TTC549 (cell line): ENCODE results near the gene OR13C8.
"Not testable (repeated sequence)": the region's sequence is repeated elsewhere in the genome, so short reads cannot be mapped to it uniquely, and the experiment has no call there.

Experiments
- FAIRE-seq: peaks from 2 replicates; lab custom pipeline; 2012; peaks lifted over from hg19 to GRCh38; lab: Jason Lieb, UNC

Gene OR13C8, protein sequence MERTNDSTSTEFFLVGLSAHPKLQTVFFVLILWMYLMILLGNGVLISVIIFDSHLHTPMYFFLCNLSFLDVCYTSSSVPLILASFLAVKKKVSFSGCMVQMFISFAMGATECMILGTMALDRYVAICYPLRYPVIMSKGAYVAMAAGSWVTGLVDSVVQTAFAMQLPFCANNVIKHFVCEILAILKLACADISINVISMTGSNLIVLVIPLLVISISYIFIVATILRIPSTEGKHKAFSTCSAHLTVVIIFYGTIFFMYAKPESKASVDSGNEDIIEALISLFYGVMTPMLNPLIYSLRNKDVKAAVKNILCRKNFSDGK

DNA sequence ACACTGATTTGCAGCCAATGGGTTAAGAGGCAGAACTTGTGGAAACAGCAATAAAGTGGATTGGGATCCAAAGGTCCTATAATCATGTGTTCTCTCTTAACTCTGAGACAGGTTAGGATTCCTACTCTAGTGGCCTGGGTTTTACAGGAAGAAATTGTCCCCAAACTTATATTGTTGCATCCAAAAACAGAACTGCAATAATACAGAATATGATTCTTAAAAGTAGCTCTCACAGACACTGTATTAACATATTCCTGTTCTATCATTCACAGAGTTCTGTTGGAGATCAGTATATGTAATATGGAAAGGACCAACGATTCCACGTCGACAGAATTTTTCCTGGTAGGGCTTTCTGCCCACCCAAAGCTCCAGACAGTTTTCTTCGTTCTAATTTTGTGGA, at the start of gene OR13C8:
OR13C8 (plus strand) TSS at position 301 of the 400 bp plus-strand sequence; CDS start at position 301, 0 bp downstream.
- FAIRE-seq, result no peak

- not testable (repeated sequence) for FAIRE-seq
Observed at GRCh38 chr9:104520241-104520640, 48.7 kb upstream of the OR13C8 start.

DNA sequence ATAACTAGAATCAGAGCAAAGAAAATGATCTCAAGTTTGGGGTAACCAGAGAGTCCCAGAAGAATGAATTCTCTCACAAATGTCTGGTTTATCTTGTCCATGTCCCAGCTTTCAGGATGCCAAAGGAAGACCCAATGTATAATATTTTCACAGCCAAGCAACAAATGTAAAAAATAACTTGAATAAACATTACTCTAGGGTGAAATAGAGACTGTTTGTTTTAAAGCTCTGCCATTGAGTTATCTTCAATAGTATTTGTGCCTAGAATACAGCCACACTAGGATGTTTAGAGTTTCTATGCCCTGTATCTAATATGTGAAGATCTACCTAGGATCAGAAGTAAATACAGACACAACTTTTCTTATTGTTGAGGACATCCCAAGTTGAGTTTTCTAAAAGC, 41.9 kb upstream of the OR13C8 start, which contains the start of gene OR13C4:
OR13C4 (minus strand) TSS at position 101 of the 400 bp plus-strand sequence; CDS start at position 101, 0 bp downstream.
- no peak for FAIRE-seq

DNA sequence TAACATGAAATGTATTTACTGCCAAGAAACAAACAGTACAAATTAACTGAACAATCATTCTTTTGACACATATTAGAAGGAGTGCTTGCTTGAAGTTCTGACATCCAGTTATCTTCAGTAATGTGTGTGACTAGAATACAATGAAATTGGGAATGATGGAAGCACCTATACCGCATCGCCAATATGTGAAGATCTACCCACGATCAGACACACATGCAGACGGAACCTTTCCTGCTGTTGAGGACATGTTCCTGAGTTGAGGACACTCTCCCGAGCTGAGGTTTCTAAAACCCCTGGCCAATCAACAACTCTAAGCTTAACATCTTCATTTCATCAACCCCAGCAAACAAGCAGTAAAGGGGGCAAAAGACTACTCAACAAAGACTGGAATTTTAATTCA, 32.2 kb upstream of the OR13C8 start, which contains the start of gene OR13C3:
OR13C3 (minus strand) TSS at position 101 of the 400 bp plus-strand sequence. CDS start 133 bp downstream, outside the sequence.
- no peak for FAIRE-seq

DNA sequence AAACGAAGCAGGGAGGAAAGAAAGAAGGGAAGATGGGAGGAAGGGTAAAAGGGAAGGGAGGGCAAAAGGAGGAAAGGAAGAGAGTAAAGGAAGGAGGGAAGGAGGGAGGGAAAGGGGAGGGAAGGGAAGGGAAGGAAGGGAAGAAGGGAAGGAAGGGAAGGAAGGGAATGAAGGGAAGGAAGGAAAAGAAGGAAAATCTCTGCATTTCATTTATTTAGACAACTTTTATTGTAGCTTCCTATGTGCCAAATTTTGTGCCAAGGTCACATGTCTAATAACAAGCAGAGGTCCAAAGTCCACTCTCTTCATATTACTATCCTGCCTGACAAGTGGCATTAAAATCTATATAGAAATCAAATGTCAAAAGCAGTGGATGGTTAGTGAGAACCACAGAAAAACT, 29.7 kb upstream of the OR13C8 start:
- no peak for FAIRE-seq

GRCh38 chr9:104544644-104545043, 24.3 kb upstream of the OR13C8 start:
- FAIRE-seq, result no peak

GRCh38 chr9:104553261-104553660, 15.7 kb upstream of the OR13C8 start:
- no peak for FAIRE-seq

DNA sequence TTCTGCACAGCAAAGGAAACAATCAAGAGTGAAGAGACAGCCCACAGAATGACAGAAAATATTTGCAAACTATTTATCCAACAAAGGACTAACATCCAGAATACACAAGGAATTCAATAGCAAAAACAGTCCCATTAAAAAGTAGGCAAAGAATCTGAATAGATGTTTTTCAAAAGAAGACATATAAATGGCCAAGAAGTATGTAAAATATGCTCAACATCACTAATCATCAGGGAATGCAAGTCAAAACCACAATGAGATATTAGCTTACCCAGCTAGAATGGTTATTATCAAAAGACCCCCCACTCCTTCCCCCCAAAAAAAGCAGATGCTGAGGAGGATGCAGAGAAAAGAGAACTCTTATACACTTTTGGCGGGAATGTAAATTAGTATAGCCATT, 13.4 kb upstream of the OR13C8 start:
- no peak for FAIRE-seq

DNA sequence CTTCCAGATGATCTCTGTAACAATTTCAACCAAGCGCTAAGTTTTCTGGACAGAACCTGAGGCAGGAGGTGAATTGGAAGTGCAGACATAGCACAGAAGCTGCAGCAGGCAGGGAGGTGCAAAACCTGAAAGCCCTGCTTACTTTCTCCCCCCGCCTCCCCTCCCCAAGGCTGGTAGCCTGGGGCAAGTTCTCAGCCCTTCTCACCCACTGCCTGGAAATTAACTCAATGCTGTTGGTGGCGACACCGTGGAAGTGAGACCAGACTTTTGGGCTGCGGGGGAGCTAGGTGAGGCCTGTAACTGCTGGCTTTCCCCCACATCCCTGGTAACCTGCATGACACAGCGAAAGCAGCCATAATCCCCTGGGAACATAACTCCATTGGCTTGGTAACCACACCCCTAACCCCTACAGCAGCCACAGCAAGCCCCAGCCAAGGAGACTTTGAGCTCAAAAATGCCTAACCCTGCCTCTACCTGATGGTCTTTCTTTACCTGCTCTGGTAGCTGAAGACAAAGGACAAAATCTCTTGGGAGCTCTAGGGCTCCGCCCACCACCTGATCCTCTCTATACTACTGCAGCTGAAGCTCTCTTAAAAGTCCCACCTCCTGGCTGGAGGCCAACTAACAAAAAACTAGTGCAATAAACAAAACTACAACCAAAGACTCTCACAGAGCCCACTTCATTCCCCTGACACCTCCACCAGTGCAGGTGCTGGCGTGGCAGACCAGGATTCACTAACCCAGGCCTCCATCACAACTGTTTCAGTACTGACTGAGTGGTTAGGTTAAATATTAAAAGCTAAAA, 11.9 kb upstream of the OR13C8 start:
- FAIRE-seq, result no peak

GRCh38 chr9:104564358-104564757, 4.6 kb upstream of the OR13C8 start:
- FAIRE-seq, result no peak

- FAIRE-seq, result no peak
Observed at GRCh38 chr9:104572612-104573011, 3.6 kb downstream of the OR13C8 start.

DNA sequence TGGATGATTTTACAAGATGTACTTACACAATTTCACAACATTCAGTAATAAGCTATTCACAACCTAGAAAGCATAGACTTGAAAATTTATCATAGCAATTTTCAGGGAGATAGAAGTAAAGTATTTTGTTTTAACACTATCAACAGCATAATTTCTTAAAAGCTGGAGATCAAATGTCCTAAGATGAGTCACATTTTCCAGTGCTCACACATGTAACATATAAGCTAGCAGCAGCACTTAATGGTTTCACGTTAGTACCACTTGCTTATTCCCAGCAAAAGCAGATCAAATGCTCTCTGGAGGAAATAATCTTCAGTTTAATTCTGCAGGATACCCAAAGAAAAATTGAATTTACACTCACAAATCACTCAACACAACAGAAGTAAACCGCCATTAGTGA, 6.5 kb downstream of the OR13C8 start:
- no peak for FAIRE-seq

DNA sequence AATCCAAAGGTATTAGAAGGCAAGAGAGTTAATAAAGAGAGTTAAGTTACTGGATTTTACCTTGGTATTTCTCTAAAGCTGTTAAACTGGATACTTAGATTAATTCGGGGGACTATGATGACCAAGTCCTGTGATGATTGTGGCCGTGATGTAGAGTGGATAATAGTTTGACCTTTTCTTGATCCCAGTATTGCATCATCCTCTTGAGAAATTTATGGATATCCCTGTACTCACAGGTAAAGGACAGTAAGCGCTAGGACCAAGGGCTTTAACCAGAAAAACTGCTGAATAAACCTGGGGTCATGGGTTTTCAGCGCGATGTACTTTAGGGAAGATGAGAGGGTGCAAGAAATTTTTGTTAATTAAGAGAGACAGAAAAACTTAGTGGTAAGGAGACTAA, 8.3 kb downstream of the OR13C8 start:
- no peak for FAIRE-seq

- no peak for FAIRE-seq
Observed at GRCh38 chr9:104580562-104580961, 11.6 kb downstream of the OR13C8 start.

- no peak for FAIRE-seq
Observed at GRCh38 chr9:104586496-104587180, 17.7 kb downstream of the OR13C8 start.

GRCh38 chr9:104589626-104590025, 20.7 kb downstream of the OR13C8 start:
- no peak for FAIRE-seq

DNA sequence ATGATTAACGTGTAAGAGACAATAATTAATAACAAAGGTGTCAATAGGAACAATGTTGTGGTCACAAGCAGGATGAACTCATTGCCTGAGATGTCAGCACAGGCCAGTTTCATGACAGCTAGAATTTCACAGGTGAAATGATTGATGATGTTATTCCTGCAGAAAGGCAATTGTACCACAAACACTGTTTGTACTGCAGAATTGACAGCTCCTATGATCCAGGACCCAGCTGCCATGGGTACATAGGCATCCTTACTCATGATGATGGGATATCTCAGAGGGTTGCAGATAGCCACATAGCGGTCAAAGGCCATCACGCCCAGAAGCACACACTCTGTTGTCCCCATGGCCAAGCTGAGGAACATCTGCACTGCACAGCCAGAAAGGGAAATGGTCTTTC, 29.8 kb downstream of the OR13C8 start:
- FAIRE-seq, result not testable (repeated sequence)

GRCh38 chr9:104599313-104599712, 30.3 kb downstream of the OR13C8 start, which contains the start of gene OR13C5:
Gene OR13C5, minus strand, starts transcription at chr9:104599413. Its CDS starts 0 bp downstream, at chr9:104599413.
- not testable (repeated sequence) for FAIRE-seq

GRCh38 chr9:104604801-104605200, 35.8 kb downstream of the OR13C8 start:
- no peak for FAIRE-seq

- FAIRE-seq, result not testable (repeated sequence)
Observed at GRCh38 chr9:104605527-104605926, 36.6 kb downstream of the OR13C8 start, which contains the start of gene OR13C2. Gene OR13C2, minus strand, starts transcription at chr9:104605627. Its CDS starts 0 bp downstream, at chr9:104605627.

GRCh38 chr9:104606152-104606551, 37.2 kb downstream of the OR13C8 start:
- FAIRE-seq, result no peak

GRCh38 chr9:104608336-104608735, 39.4 kb downstream of the OR13C8 start:
- FAIRE-seq, result no peak
